Activated CD8-positive, alpha-beta memory T cell treated with anti-CD3 and anti-CD28 coated beads for 48 hours (primary cell): ENCODE data around the gene LYSMD2.

Experiments used
- DNase-seq, 3 experiments: peaks; one replicate each; pipeline ENCODE4 v3.0.0-alpha.2; 2020; ENCODE audit warnings: low read depth in 2 of 3, low spot score in 2 of 3

LYSMD2 gene

GRCh38 chr15:51752888-51753287, 15.4 kb upstream of the LYSMD2 start:
- DNase-seq, result no peak

- DNase-seq, result no peak
These were observed 14.5 kb upstream of the LYSMD2 start for GRCh38 chr15:51751697-51752683.

- no peak for DNase-seq
These were observed 13.6 kb upstream of the LYSMD2 start, which contains the start of gene TMOD2 for GRCh38 chr15:51750792-51751696. TMOD2 (plus strand) TSS chr15:51751597; CDS start chr15:51766442, 14,845 bp downstream.

GRCh38 chr15:51750186-51750585, 12.7 kb upstream of the LYSMD2 start:
- no peak for DNase-seq

- DNase-seq, result no peak
These were observed 11.9 kb upstream of the LYSMD2 start for GRCh38 chr15:51749307-51749706.

- no peak for DNase-seq
These were observed 1.7 kb upstream of the LYSMD2 start for GRCh38 chr15:51739061-51739712.

GRCh38 chr15:51738553-51738952, 1.1 kb upstream of the LYSMD2 start:
- DNase-seq, result no peak

- peak in 1 of 3 experiments; percentile 27 for DNase-seq
These were observed 519 bp downstream of the LYSMD2 start for GRCh38 chr15:51736751-51737521.

GRCh38 chr15:51736069-51736468, 1.4 kb downstream of the LYSMD2 start:
- no peak for DNase-seq

- no peak for DNase-seq
These were observed 2.0 kb downstream of the LYSMD2 start for GRCh38 chr15:51735228-51736010.

- DNase-seq, result no peak
These were observed 4.8 kb downstream of the LYSMD2 start for GRCh38 chr15:51732646-51733045.

GRCh38 chr15:51731549-51732267, 5.7 kb downstream of the LYSMD2 start:
- DNase-seq, result no peak

- no peak for DNase-seq
These were observed 10.1 kb downstream of the LYSMD2 start for GRCh38 chr15:51727141-51727897.

- no peak for DNase-seq
These were observed 11.0 kb downstream of the LYSMD2 start for GRCh38 chr15:51726302-51727073.

GRCh38 chr15:51724673-51725072, 12.8 kb downstream of the LYSMD2 start:
- DNase-seq, result no peak

GRCh38 chr15:51724199-51724598, 13.3 kb downstream of the LYSMD2 start:
- DNase-seq, result no peak

- no peak for DNase-seq
These were observed 16.1 kb downstream of the LYSMD2 start for GRCh38 chr15:51721199-51721960.
